A172 (cell line): ENCODE measurements around the gene KCNH2. TPM values are rescaled to one million over a fixed set of nuclear protein-coding genes. Genes with fewer than 3 reads are reported as not detected.

Experiments used
- DNase-seq: peaks from one replicate; pipeline ENCODE4 v3.0.0-alpha.2; 2015; ENCODE audit warnings: low spot score
- total RNA-seq: library from RNA; depleted of rRNA; stranded (reverse); fragments of >200 nt; shearing (Covaris generic); gene quantifications from 2 replicates; pipeline ENCODE4 v1.2.3, GENCODE V29; 2014

Gene KCNH2
- total RNA-seq, 1 experiment from 2014 or later, result 1.7 TPM

DNA sequence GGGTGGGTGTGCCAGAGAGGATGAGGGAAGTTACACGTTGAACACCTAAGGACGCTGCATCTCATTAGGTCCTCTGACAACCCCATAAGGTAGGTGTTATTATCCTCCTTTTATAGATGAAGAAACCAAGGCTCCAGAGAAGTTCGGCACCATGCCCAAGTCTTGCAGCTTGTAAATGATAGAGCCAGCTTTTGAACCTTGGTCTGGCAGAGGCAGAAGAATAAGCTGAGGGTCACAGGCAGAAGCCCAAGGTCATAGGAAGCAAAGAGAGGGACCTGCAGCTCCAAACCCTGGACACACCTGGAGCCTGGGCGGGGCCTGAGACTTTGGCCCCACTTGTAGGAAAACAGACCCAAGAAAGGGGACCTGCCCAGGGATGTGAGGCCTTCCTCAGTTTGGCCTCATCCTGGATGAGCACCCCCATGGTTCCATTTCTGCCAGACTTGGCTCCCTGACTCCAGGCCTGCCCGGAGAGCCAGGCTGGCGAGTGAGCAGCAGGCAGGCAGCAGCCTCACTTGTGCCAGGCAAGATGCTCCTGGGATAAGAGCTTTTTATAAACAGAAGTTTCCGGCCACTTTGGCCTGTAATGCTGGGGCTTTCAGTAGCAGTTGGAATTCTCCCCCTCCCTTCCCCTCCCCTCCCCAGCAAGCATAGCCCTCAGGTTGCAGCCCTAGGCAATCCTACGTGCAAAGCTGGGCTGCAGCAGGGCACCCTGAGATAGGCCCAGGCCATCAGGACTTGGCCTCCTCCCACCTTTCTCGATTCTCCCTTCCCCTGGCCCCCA lies 2.4 kb downstream of the KCNH2 start:
- DNase-seq, result no peak

DNA sequence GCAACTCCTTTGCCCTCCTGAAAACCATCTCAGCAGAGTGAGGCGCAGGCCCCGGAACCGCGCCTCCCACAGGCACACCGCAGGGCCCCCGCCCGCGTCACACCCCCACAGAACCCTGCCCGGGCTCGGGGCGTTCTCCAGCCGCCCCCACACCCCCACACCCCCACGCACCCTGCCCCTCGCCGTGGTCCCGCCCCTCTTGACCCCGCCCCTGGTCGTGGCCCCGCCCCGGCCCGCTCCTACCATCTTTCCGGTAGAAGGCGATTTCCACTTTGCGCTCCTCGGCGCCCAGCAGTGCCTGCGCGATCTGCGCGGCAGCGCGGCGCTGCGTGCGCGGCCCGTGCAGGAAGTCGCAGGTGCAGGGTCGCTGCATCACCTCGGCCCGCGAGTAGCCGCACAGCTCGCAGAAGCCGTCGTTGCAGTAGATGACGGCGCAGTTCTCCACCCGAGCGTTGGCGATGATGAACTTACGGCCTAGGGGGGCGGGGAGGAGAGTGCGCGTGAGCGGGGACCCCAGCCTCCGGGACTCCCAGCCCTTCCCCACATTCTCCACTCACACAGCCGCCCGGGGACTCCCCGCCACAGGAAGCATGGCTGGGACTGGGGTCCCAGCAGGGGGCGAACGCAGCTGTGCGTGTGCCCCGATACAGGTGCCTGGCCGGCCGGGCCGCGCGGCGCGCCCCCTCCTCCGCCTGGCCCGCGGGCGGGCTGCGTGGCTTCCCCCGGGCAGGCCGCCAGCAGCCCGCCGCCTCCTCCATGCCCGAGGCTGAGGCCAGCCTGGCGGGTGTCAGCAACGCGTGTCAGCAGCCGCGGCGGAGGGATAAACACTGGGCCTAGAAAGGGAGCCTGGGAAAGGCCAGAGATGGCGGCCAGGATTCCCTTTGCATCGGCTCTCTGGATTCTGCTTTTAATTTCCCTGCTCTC lies 3.4 kb downstream of the KCNH2 start:
- DNase-seq, result no peak

DNA sequence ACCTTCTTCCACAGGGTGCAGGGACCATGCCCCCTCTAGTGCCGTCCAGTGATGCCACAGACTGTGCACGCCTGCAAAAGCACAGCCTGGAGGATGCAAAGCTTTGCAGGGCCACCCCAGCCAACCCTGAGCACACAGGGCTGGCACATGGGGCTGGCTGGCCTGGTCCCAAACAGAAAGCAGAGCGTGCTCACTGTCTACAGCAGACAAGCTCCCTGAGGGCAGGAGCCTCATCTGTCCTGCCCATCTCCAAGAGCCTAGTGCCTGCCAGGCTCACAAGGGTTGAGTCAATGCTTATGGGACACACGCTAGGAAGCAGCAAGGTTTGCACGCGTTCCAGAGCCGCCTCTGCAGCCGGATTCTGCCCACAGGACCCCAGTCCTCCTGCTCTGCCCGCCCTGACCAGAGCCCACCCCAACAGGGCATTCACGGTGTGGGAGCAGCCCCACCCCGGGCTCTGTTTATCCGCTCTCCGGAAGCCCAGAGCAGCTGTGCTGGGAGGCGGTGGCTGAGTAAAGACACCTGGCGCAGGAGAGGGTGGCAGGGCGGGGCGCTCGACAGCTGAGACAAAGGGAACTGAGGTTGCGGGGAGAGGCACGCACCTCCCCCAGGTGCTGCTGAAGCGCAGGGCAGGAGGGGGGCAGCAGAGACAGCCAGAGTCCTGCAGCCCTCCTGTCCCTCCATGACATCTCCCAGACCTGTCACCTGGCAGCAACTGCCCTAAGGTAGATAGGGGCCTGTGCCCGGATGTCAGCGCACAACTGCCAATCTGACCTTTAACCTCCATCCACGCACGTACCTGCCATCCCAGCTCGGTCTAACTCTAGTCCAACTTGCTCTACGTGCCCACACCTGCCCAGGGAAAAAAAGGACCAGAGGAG lies 4.3 kb downstream of the KCNH2 start:
- no peak for DNase-seq

DNA sequence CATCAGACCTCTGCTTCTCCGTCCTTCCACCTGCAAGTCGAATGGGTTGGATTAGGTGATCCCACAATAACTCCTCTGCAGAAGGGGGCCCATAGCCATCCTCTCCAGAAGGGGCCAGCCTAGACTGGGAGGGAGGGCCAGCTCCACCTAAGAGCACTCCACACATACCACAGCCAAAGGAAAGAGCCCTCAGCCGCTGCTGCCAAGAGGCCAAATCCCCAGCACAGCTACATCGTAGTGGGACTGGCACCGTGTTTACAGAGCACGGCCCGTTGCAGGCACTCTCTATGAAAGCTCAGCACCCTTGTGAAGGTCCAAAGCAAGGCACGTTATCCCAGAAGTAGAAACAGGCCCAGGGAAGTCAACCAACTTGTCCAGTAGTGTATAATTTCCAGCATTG lies 5.4 kb downstream of the KCNH2 start:
- DNase-seq, result no peak

DNA sequence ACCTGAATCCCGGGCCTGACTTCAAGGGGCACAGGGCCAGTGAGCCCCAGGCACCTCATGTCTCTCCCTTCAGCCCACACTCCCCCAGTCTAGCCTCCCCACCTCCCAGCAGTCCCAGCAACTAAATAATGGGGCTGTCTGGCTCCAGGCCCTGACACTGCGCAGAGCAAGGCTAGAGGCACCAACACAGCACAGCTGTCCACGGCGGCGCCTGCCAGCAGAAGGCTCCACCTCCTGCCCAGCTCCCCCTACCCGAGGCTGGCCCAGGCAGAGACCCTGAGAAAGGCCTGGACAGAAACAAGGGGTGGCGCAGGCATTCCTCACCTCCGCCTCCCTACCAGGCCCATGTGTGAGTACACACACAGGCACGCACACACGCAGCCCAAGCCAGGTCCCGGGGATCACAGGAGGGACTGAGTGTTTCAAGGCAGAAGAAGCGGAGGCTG lies 6.1 kb downstream of the KCNH2 start:
- DNase-seq, result no peak

DNA sequence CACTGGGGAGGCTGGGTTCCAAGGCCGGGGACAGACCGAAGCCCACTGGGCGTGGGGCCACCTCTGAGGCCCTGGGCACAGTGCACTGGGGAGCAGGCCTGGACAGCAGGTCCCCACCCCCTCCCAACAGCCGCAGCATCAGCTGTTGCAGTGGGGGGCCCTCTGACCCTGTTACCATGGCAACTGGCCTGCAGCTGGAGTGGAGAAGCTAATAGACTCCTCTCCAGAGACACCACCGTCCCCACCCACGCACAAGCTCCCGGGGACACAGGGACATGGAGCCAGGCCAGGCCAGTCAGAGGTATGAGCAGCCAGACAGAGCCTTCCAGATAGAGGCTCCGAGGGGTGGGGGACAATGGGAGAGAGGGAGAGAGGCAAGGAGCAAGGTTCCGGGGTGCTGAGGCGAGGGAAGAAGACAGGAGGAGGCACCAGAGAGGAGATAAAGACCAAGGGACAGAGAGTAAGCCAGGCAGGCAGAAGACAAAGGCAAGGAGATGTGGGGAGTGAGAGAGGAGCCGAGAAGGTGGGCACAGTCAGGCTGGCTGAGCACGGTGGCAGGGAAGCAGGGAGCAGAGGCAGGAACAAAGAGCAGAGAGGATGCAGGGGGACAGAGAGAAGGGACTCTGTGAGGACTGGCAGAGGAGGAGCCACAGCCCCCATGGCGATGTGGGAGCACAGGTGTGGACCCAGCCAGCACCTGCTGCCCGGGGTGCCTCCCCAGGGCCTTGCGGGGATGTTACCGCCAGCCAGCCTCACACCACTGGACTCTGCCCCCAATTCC lies 6.7 kb downstream of the KCNH2 start:
- no peak for DNase-seq

DNA sequence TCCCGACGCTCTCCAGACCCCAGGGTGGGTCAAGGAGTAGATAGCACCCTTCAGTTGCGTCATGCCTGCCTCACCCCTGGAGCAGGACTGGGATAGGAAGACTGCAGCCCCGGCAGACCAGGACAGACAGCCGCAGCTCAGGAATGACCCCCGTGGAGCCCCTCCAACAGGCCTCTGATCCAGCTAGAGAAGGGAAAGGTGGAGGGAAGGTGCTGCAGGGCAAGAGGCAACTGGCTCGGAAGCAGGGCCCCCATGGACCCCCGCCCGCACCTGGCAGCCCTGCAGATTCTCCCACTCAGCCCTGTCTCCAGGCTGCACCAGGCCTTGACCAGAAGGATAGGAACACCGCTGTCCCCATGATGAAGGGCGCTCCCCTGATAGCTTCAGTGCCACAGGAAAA lies 7.7 kb downstream of the KCNH2 start:
- no peak for DNase-seq

DNA sequence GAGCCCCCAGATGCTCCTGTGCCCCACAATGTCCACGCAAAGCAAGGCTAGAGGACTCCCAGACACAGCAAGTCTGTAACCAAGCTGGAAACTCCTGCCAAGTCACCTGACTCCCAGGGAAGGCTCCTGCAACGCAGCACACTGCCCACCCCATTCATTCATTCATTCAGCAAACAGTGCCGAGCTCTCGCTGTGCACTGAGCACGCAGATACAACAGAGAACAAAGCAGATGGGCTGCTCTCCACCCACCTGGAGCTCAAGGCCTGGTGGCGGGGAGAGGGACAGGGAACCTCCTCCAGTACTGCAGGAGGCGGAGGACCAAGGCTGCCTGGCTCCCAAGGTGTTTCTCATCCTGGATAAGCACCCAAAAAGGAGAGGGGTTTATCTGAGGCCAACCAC lies 8.6 kb downstream of the KCNH2 start:
- DNase-seq, result no peak

DNA sequence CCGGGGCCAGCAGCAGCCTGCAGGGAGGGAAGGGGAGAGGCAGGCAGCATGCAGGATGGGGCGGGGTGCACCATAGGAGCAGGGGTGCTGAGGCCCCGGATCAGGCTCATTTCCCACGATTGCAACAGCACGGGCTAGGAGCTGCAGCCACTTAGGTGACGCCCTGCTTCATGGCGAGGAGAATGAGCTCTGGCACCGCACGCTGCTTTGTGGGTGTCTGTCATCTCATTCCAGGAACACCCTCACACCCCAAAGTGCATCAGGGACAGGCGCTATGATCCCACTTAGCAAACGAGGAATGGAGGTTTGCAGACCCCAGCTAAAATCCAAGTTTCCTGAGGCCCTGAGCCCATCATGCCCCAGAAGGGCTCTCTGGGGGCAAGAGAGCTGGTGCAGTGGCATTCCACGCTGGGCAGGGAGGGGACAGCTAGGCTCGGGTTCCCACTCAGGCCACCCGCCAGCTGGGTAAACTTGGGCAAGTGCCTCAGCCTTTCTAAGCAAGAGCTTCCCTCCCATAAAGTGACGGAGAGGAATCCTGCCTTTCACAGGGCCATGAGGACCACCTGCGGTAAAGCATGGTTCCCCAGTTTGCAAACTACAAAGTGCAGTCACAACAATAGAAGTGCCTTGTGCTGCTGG lies 9.3 kb downstream of the KCNH2 start:
- DNase-seq, result no peak

DNA sequence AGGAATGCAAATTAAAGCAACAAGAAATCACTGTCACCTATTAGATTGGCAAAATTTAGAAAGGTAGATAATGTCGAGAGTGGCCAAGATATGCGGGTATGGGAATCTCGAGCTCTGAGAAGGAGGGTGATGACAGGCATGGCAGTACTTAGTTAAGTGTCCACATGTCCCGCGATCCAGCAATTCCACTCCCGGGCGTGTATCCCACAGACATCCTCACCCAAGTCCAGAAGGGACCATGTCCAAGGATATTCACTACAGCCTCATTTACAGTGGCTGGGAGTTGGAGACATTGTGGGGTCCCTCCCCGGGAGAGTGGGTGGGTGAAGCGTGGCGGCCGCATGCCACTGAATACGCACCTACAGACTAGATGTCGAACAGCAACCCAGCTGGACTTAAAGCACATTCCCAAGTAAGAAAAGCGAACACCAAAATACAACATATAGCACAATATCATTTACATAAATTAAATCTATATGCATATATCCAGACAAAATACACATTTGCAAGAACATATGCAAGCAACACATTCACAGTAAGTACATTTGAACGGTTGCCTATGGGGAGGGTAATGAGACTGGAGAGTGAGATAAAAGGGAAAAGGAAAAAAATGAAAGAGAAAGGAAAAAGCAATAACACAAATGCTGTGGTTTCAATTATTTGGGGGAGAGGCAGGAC lies 9.9 kb downstream of the KCNH2 start:
- no peak for DNase-seq

DNA sequence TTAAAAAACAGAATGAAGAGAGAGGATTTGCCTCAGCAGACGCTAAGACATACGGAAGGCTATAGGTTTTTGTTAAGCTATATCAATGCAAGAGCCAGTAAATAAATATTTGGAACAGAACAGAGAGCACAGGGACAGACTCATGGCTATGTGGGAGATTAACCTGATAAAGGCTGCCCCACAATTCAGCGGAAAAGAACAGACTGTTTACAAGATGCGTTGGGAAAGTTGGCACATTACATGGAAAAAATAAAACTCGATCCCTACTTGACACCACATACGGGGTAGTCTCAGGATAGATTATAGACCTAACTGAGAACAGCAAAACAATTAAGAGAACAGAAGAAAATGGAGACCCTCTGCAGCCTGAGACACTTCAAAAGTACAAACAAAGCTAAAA lies 10.8 kb downstream of the KCNH2 start:
- DNase-seq, result no peak

DNA sequence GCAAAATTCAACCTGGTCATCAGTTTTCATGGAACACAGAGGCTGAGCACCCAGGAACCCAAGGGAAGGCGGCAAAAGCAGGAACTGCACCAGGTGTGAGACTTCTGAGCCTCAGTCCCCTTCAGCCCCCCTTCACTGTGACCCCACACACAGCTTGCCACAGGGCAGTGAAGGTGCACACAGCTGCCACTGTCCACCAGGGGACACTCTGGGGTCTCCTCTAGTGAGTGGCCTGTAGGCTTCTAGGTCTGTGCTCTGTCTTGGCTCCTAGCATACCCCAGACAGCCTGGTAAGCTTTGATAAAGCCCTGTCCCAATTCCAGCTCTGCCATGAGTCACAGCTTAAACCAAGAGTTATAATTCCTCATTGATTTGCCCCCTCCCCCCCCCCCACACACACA lies 12.1 kb downstream of the KCNH2 start:
- DNase-seq, result no peak

DNA sequence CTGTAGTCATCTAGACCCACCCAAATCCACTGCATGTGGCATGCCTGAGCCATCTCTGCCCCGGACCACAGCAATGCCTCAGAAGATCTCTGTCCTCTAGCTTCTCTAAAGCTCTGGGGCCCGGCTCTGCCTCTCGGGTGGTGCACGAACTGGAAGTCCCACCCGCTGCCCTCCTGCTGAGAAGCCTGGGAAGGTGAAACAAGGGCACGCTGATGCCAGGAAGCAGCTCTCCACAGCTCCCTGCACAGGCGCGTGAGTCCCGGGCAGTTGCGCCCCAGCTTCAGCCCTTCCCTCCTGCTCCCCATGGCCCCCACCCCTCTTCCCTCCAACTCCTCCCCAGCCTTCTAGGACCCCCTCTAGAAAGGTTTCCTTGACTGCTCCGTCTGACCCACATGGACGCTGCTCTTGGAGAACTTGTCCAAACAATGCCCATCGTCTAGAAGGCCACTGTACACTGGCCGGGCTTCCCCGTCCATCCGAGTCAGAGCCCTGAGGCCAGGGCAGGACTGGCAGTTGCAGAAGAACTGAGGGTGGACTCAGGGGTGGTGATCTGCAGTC lies 12.8 kb downstream of the KCNH2 start:
- no peak for DNase-seq

DNA sequence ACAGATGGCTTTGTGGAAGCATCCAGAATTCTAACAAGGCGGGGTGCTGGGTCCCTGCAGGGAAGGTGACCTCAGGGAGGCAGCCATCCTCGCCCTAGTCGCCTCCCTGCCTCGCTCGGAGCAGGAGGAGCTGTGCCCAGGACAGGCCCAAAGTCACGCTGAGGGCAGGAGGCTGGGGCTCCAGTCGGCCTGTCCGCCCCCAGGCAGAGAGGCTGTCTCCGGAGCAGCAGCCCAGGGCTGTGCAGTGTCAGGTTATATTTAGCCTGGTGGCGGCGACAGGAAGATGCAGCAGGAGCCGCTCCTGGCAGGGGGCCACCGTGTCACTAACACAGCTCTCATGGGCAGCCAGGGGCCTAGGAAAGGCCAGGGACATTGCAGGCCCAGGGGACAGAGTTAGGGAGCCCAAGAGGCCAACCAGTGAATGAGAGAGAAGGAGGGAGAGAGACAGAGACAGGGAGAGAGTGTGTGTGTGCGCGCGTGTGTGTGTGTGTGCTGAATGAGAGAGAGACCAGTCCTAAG lies 13.5 kb downstream of the KCNH2 start:
- no peak for DNase-seq

DNA sequence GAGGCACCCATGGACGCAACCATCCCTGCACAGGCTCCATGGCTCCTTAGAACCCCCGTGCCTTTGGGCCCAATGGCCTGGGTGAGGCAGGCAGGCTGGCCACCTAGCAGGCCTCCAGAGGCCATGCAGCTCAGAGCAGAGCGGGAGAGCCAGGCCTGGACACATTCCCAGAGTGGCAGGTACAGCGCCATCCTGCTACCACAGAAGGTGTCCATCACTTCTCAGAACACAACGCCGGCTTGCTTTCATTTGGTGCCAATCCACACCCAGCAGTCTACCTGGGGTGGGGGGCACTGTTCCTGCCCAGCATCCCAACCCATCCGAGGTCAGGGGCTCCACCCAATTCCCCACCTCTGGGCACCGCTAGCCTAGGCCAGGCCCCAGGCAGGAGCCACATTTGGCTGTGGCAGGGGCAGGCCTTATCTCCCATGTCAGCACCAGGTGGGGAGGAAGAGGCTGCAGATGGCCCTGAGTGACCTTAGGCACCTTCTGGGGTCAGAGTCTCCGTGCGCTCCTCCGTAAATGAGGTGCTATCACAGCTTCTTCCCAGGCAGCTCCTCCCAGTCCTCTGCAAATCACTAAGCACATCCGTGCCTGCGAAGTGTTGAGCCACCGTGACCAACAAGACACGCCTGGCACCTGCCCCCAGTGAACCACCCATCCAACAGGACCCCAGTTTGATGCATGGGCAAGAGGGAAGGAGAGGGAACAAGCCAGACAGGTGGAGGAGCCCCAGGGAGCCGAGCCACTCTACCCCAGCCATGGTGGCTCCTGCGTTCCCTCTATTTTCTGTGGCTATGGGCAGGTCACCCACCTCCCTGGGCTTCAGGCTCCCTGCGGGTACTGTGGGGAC lies 14.2 kb downstream of the KCNH2 start:
- no peak for DNase-seq

DNA sequence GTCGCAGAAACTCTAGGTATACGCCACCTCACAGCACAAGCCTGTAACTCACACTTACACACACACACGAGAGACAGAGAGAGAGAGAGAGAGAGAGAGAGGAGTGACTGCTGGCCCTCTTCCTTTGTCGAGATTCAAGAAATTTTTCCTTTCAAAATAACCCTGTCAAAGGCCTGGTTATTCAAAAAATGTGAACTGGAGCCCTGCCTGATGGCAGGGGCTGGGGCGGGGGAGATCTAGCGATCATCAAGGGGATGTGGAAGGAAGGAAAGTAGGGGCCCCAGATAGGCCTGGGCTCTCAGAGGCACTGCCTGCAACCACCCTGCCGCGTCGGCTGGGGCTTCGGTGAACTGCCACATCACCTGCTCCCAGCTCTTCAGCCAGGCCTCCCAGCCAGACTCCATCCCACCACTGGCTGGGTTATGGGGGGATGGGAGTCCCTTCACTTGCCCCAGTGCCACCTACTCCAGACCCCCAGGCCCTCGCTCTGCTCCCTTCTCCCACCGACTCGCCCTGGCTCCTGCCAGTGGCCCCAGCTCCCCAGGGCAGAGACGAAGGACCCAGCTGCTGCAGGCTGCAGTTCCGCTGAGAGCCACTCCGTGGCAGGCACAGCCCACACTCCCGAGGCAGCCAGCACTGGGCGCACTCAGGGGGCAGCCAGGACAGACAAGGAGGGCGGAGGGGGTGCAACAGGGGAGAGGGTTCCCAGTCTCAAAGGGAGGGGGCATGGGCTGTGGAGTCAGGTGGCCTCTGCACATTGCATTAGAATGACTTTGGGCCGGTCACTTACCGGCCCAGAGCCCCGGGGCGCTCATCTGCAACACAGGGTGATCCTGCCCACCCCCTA lies 15.3 kb downstream of the KCNH2 start:
- DNase-seq, result no peak

DNA sequence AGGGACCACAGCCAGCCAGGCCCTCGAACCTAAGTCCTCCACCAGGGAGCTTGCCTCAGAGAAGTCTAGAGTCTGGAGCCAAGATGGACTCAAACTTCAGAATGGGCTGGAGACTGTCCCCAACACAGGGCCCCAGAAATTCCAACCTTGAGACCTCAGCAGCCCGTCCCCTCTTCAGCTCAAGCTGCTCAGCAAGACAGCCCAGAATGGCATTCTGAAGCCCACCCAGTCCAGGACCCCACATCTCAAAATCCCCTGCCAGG lies 15.9 kb downstream of the KCNH2 start:
- no peak for DNase-seq
